K562 (cell line): ENCODE measurements around the gene BZW2. TPM values are rescaled to one million over a fixed set of nuclear protein-coding genes. Genes with fewer than 3 reads are reported as not detected.

ENCODE experiments used
- KDM4B ChIP-seq, 2 experiments: fragments of 450-650 bp in 1 of 2; sonication (generic) in 1 of 2; IDR thresholded peaks; 2 replicates each; pipeline ENCODE4 v1.6.1; 2016 to 2017; ENCODE audit warnings: borderline replicate concordance in 2 of 2, antibody characterized with exemption in 1 of 2, low read depth in 1 of 2, mild to moderate bottlenecking in 1 of 2
- LCOR ChIP-seq: sonication (generic); formaldehyde crosslinking; IDR thresholded peaks from 2 replicates; pipeline ENCODE4 v1.8.0; 2022; ENCODE audit warnings: mild to moderate bottlenecking, missing genetic modification reagents
- MAFK ChIP-seq: IDR thresholded peaks from 2 replicates; pipeline ENCODE4 v1.6.1; 2011; ENCODE audit warnings: low read length, improper control_type of control experiment
- MGA ChIP-seq: fragments of 450-650 bp; IDR thresholded peaks from 2 replicates; pipeline ENCODE4 v1.6.1; 2016; ENCODE audit warnings: mild to moderate bottlenecking, moderate library complexity
- MTA2 ChIP-seq: fragments of 450-650 bp; IDR thresholded peaks from 2 replicates; pipeline ENCODE4 v1.6.1; 2016; ENCODE audit warnings: low read depth
- MTF1 ChIP-seq: fragments of 250-450 bp; sonication (Bioruptor Pico); IDR thresholded peaks from 2 replicates; pipeline ENCODE4 v1.9.0; 2021; ENCODE audit warnings: moderate library complexity, mild to moderate bottlenecking, inconsistent platforms, borderline replicate concordance
- OTX1 ChIP-seq: fragments of 450-650 bp; formaldehyde crosslinking; IDR thresholded peaks from 2 replicates; pipeline ENCODE4 v1.4.0; 2022; ENCODE audit warnings: mild to moderate bottlenecking
- POLR3G ChIP-seq: IDR thresholded peaks from 2 replicates; pipeline ENCODE4 v1.6.1; 2011; ENCODE audit not compliant: insufficient read length, insufficient replicate concordance; ENCODE audit errors: extremely low read depth
- RBM17 ChIP-seq: fragments of 200-400 bp; formaldehyde crosslinking; IDR thresholded peaks from 2 replicates; pipeline ENCODE4 v1.6.1; 2017; ENCODE audit warnings: low read depth, mild to moderate bottlenecking, low read length, borderline replicate concordance
- SMAD1 ChIP-seq: fragments of 150-350 bp; IDR thresholded peaks from 2 replicates; pipeline ENCODE4 v1.6.1; 2014; ENCODE audit warnings: low read length, low read depth; ENCODE audit not compliant: partially characterized antibody
- SMAD2 ChIP-seq: fragments of 150-350 bp; IDR thresholded peaks from 2 replicates; pipeline ENCODE4 v1.6.1; 2014; ENCODE audit warnings: low read depth, mild to moderate bottlenecking, low read length
- SRSF9 ChIP-seq: fragments of 200-400 bp; formaldehyde crosslinking; IDR thresholded peaks from 2 replicates; pipeline ENCODE4 v1.6.1; 2017; ENCODE audit warnings: low read depth, low read length, borderline replicate concordance
- ZNF316 ChIP-seq: fragments of 450-650 bp; IDR thresholded peaks from 2 replicates; pipeline ENCODE4 v1.6.1; 2016
- ZNF449 ChIP-seq: fragments of 250-450 bp; sonication (Bioruptor Pico); IDR thresholded peaks from 2 replicates; pipeline ENCODE4 v1.8.0; 2022; ENCODE audit warnings: moderate library complexity, mild to moderate bottlenecking, inconsistent platforms
- ZNF785 ChIP-seq: fragments of 250-450 bp; sonication (Bioruptor Pico); IDR thresholded peaks from 2 replicates; pipeline ENCODE4 v1.4.0; 2020; ENCODE audit warnings: mild to moderate bottlenecking
- polyA plus RNA-seq, 8 experiments: library from polyadenylated mRNA; depleted of rRNA in 4 of 8; stranded (reverse) in 5 of 8; unstranded in 3 of 8; fragments of >200 nt; fragmentation: Nextera tagmentation in 2 of 8; fragmentation: Illumina TruSeq in 1 of 8; extraction: Ambion mirVana in 2 of 8; extraction: Trizol in 1 of 8; gene quantifications; 2 replicates each; pipeline versions ENCODE4 v1.2.1 to v1.2.3, GENCODE V29; 2011 to 2014; ENCODE audit warnings: inconsistent platforms in 1 of 8, missing spikeins in 1 of 8
- total RNA-seq, 7 experiments: library from RNA; depleted of rRNA in 6 of 7; stranded (reverse); fragments of >200 nt in 6 of 7; fragmentation: Illumina TruSeq in 2 of 7; extraction: Trizol in 2 of 7; gene quantifications; 2 replicates each; pipeline versions ENCODE4 v1.2.1 to v1.2.3, GENCODE V29; 2011 to 2021; ENCODE audit warnings: low replicate concordance in 1 of 7

BZW2 gene
- total and polyA plus RNA-seq, 9 of the 15 experiments (the other 6 are each of a cell fraction or from before 2014, with no cell fraction given), result 140 to 316 (median 173) TPM

GRCh38 chr7:16645593-16646471, at the start of gene BZW2, which contains the start of gene ANKMY2 (continued):
- TF ChIP-seq RBM17, result no peak
- no peak for TF ChIP-seq ZNF785 (CRISPR knock-in tag)
- TF ChIP-seq ZNF316, result 0 out of 2 replicates have a peak, but pooled peaks have one; percentile 13
- 0 out of 2 replicates have a peak, but pooled peaks have one; percentile 40 for TF ChIP-seq LCOR (CRISPR knock-in tag)
- TF ChIP-seq MTA2, result no peak
- no peak for TF ChIP-seq MAFK
- no peak for TF ChIP-seq MTF1 (CRISPR knock-in tag)
- TF ChIP-seq ZNF449 (CRISPR knock-in tag), result no peak
- peak; percentile 54 for TF ChIP-seq SMAD1
- TF ChIP-seq MGA, result peak; percentile 33; the same call in 1 of the 2 replicates
- TF ChIP-seq SRSF9, result no peak
- TF ChIP-seq OTX1 (CRISPR knock-in tag), result peak; percentile 75; the same call in 1 of the 2 replicates
- peak in 1 of 2 experiments; percentile 14; a peak in 1 of 4 replicates for TF ChIP-seq KDM4B (IDR thresholded peaks at IDR 0.05; ENCODE audit: borderline replicate concordance in 2 of 2, low read depth in 1 of 2)
- no peak for TF ChIP-seq SMAD2
- no peak for TF ChIP-seq POLR3G
